ENCODE measurements around the gene SH3PXD2A.

SH3PXD2A gene

GRCh38 chr10:103750836-103751235, 104.5 kb downstream of the SH3PXD2A start:
- TF ChIP-seq ZFX (IDR thresholded peaks at IDR 0.05) (no peak), CTCF (conservative IDR thresholded peaks at IDR 0.05) (no peak)
- no peak overlapping the region for H3K27ac ChIP-seq

GRCh38 chr10:103749779-103750178, 105.6 kb downstream of the SH3PXD2A start:
- no peak for TF ChIP-seq CTCF (conservative IDR thresholded peaks at IDR 0.05)
- no peak for TF ChIP-seq ZFX (IDR thresholded peaks at IDR 0.05)
- H3K27ac ChIP-seq: no peak overlapping the region

GRCh38 chr10:103748020-103748419, 107.4 kb downstream of the SH3PXD2A start:
- H3K27ac ChIP-seq: no peak overlapping the region
- no peak for TF ChIP-seq ZFX (IDR thresholded peaks at IDR 0.05)
- TF ChIP-seq CTCF (conservative IDR thresholded peaks at IDR 0.05): no peak

GRCh38 chr10:103747193-103747865, 108.0 kb downstream of the SH3PXD2A start:
- no peak overlapping the region for H3K27ac ChIP-seq
- TF ChIP-seq ZFX (IDR thresholded peaks at IDR 0.05) (no peak), CTCF (conservative IDR thresholded peaks at IDR 0.05) (no peak)

- H3K27ac ChIP-seq: no peak overlapping the region
- TF ChIP-seq CTCF (conservative IDR thresholded peaks at IDR 0.05) (no peak), ZFX (IDR thresholded peaks at IDR 0.05) (no peak)
Observed at GRCh38 chr10:103746598-103746997, 108.8 kb downstream of the SH3PXD2A start.

GRCh38 chr10:103745341-103746247, 109.8 kb downstream of the SH3PXD2A start:
- no peak overlapping the region for H3K27ac ChIP-seq
- TF ChIP-seq ZFX (IDR thresholded peaks at IDR 0.05) (no peak), CTCF (conservative IDR thresholded peaks at IDR 0.05) (no peak)

- no peak for TF ChIP-seq CTCF (conservative IDR thresholded peaks at IDR 0.05)
- TF ChIP-seq ZFX (IDR thresholded peaks at IDR 0.05): no peak
- H3K27ac ChIP-seq: no peak overlapping the region
Observed at GRCh38 chr10:103742824-103743223, 112.6 kb downstream of the SH3PXD2A start.

Measured in C4-2B (cell line).